HG02885 (cell line): ENCODE results near the gene SETDB2.
"Not testable (repeated sequence)": the region's sequence is repeated elsewhere in the genome, so short reads cannot be mapped to it uniquely, and the experiment has no call there.

Experiments used
- ATAC-seq: cut with Tn5 transposase; IDR thresholded peaks from one replicate; pipeline ENCODE4 v1.9.1; 2021; ENCODE audit warnings: mild to moderate bottlenecking; ENCODE audit not compliant: unreplicated experiment, poor library complexity

Gene SETDB2

GRCh38 chr13:49459580-49459979, 15.5 kb downstream of the SETDB2 start:
- ATAC-seq = peak; percentile 58

- ATAC-seq = no peak
These were observed 20.0 kb downstream of the SETDB2 start for GRCh38 chr13:49464085-49464484.

GRCh38 chr13:49464621-49465325, 20.7 kb downstream of the SETDB2 start:
- ATAC-seq = no peak

- ATAC-seq = no peak
These were observed 22.3 kb downstream of the SETDB2 start for GRCh38 chr13:49466292-49466838.

GRCh38 chr13:49472186-49472585, 28.1 kb downstream of the SETDB2 start:
- no peak for ATAC-seq

- ATAC-seq = no peak
These were observed 32.5 kb downstream of the SETDB2 start for GRCh38 chr13:49476529-49476928.

- no peak for ATAC-seq
These were observed 37.7 kb downstream of the SETDB2 start for GRCh38 chr13:49481788-49482187.

- no peak for ATAC-seq
These were observed 44.5 kb downstream of the SETDB2 start for GRCh38 chr13:49488563-49488962.

- no peak for ATAC-seq
These were observed 50.6 kb downstream of the SETDB2 start for GRCh38 chr13:49494645-49495044.

GRCh38 chr13:49495783-49496762, 52.0 kb downstream of the SETDB2 start, which contains the start of gene PHF11:
Gene PHF11 (plus strand): TSS chr13:49495953. CDS start chr13:49496002, 49 bp downstream.
- ATAC-seq = peak; percentile 87

- ATAC-seq = not testable (repeated sequence)
These were observed 52.8 kb downstream of the SETDB2 start for GRCh38 chr13:49496837-49497236.

- no peak for ATAC-seq
These were observed 53.2 kb downstream of the SETDB2 start for GRCh38 chr13:49497272-49497671.

GRCh38 chr13:49498206-49498605, 54.1 kb downstream of the SETDB2 start:
- no peak for ATAC-seq

- ATAC-seq = no peak
These were observed 56.0 kb downstream of the SETDB2 start for GRCh38 chr13:49499889-49500660.

GRCh38 chr13:49502954-49503353, 58.9 kb downstream of the SETDB2 start:
- no peak for ATAC-seq

- ATAC-seq = no peak
These were observed 59.9 kb downstream of the SETDB2 start for GRCh38 chr13:49503951-49504350.

- no peak for ATAC-seq
These were observed 68.5 kb downstream of the SETDB2 start for GRCh38 chr13:49512578-49512977.

GRCh38 chr13:49516467-49516866, 72.4 kb downstream of the SETDB2 start:
- ATAC-seq = no peak

- ATAC-seq = no peak
These were observed 73.4 kb downstream of the SETDB2 start for GRCh38 chr13:49517461-49517860.

- ATAC-seq = no peak
These were observed 77.2 kb downstream of the SETDB2 start for GRCh38 chr13:49521224-49521623.
